Camera-type eye (tissue), 1 donor: ENCODE results near the gene ZNF480. TPM values are rescaled to one million over a fixed set of nuclear protein-coding genes. Genes with fewer than 3 reads are reported as not detected.

Experiments
- total RNA-seq: library from RNA; depleted of rRNA; stranded (reverse); fragments of >200 nt; gene quantifications from one replicate; pipeline ENCODE4 v1.2.3, GENCODE V29; 2014

Gene ZNF480
- 17.2 TPM for total RNA-seq

GRCh38 chr19:52296773-52297600 is at the start of gene ZNF480:
Gene ZNF480 (plus strand): TSS chr19:52297169. CDS start chr19:52300413, 3,244 bp downstream.

GRCh38 chr19:52269338-52270261 is 27.4 kb upstream of the ZNF480 start, which contains the start of gene ZNF766:
Gene ZNF766 (plus strand): TSS chr19:52269587. CDS start chr19:52269614, 27 bp downstream.

GRCh38 chr19:52336117-52336790 is 39.3 kb downstream of the ZNF480 start, which contains the start of gene ZNF610:
Gene ZNF610 (plus strand): TSS chr19:52336243. CDS start chr19:52349173, 12,930 bp downstream.

GRCh38 chr19:52369559-52370340 is 72.8 kb downstream of the ZNF480 start, which contains the start of gene ZNF880:
Gene ZNF880 (plus strand): TSS chr19:52369923. CDS start chr19:52369966, 43 bp downstream.

Other genes starting within 250 kb of the ZNF480 start
- 30.2 TPM for gene ZNF432, start 248.3 kb upstream of the ZNF480 start, total RNA-seq
- 53.7 TPM for gene ZNF841, start 201.4 kb upstream of the ZNF480 start, total RNA-seq
- gene ZNF616, start 157.2 kb upstream of the ZNF480 start, total RNA-seq = 29.7 TPM
- gene ZNF836, start 125.5 kb upstream of the ZNF480 start, total RNA-seq = 34.6 TPM
- gene PPP2R1A, start 107.1 kb upstream of the ZNF480 start, total RNA-seq = 297 TPM
- 34.3 TPM for gene ZNF766, start 27.6 kb upstream of the ZNF480 start, total RNA-seq
- gene ZNF610, start 39.1 kb downstream of the ZNF480 start, total RNA-seq = 17.1 TPM
- gene ZNF880, start 72.8 kb downstream of the ZNF480 start, total RNA-seq = 75.9 TPM
- 90.2 TPM for gene ZNF528, start 100.7 kb downstream of the ZNF480 start, total RNA-seq
- 0.66 TPM for gene ZNF534, start 132.0 kb downstream of the ZNF480 start, total RNA-seq
- 16.5 TPM for gene ZNF578, start 156.4 kb downstream of the ZNF480 start, total RNA-seq
- 74.4 TPM for gene ZNF808, start 230.5 kb downstream of the ZNF480 start, total RNA-seq